ENCODE data around the gene FPR2. TPM values are rescaled to one million over a fixed set of nuclear protein-coding genes. Genes with fewer than 3 reads are reported as not detected.
"Not testable (repeated sequence)": the region's sequence is repeated elsewhere in the genome, so short reads cannot be mapped to it uniquely, and the experiment has no call there.

The FPR2 gene
- total RNA-seq, 2 experiments from 2014 or later = not detected

- CTCF ChIA-PET = no interaction called here
- H3K4me1 Mint-ChIP-seq (ENCODE audit: low read depth) = no peaks in the 10 kb centered on the region
- H3K9me3 ChIP-seq (ENCODE audit: control insufficient read depth in 1 of 2, insufficient read depth in 1 of 2, low read length in 2 of 2) = peaks cover 0 to 19% of the 10 kb centered on the region in 2 experiments
- peak in 2 of 14 experiments; percentile 43 to 45 for DNase-seq
- no peaks in the 10 kb centered on the region for H3K36me3 Mint-ChIP-seq (ENCODE audit: low read depth)
- H3K4me3 Mint-ChIP-seq = no peak overlapping the region
- H3K36me3 ChIP-seq (ENCODE audit: insufficient read depth, low read length) = no peaks in the 10 kb centered on the region
- no peak for TF ChIP-seq CTCF (IDR thresholded peaks at IDR 0.05)
- H3K4me3 ChIP-seq (ENCODE audit: low read length) = no peak overlapping the region
- POLR2A ChIA-PET = no interaction called here
- H3K4me1 ChIP-seq (ENCODE audit: insufficient read depth, low read length) = no peaks in the 10 kb centered on the region
- ATAC-seq (ENCODE audit: poor library complexity) = no peak
- H3K27me3 Mint-ChIP-seq = peaks cover 9% of the 10 kb centered on the region
- H3K27me3 ChIP-seq (ENCODE audit: control insufficient read depth in 1 of 2, insufficient read depth in 2 of 2, low read length in 2 of 2) = no peaks in the 10 kb centered on the region
- intact Hi-C loops (cut with DNase I, micrococcal nuclease) = no loop called here
- no peak overlapping the region for H3K27ac ChIP-seq (ENCODE audit: low read depth in 1 of 2, low read length in 2 of 2)
- no peaks in the 10 kb centered on the region for H3K9me3 Mint-ChIP-seq
- no peak overlapping the region for H3K27ac Mint-ChIP-seq
These were observed 43.0 kb downstream of the FPR2 start for GRCh38 chr19:51803967-51804366.

GRCh38 chr19:51804789-51805188, 43.8 kb downstream of the FPR2 start:
- H3K27me3 Mint-ChIP-seq; H3K27ac ChIP-seq (ENCODE audit: low read depth in 1 of 2, low read length in 2 of 2); H3K4me3 Mint-ChIP-seq; ATAC-seq (ENCODE audit: poor library complexity); H3K27me3 ChIP-seq (ENCODE audit: control insufficient read depth in 1 of 2, insufficient read depth in 2 of 2, low read length in 2 of 2); H3K36me3 ChIP-seq (ENCODE audit: insufficient read depth, low read length); H3K9me3 Mint-ChIP-seq; H3K36me3 Mint-ChIP-seq (ENCODE audit: low read depth); DNase-seq; POLR2A ChIA-PET; H3K4me1 Mint-ChIP-seq (ENCODE audit: low read depth); H3K4me1 ChIP-seq (ENCODE audit: insufficient read depth, low read length); intact Hi-C loops (cut with DNase I, micrococcal nuclease); H3K4me3 ChIP-seq (ENCODE audit: low read length); H3K27ac Mint-ChIP-seq: not testable (repeated sequence)
- H3K9me3 ChIP-seq (ENCODE audit: control insufficient read depth in 1 of 2, insufficient read depth in 1 of 2, low read length in 2 of 2) = peaks cover 0 to 14% of the 10 kb centered on the region in 2 experiments
- CTCF ChIA-PET = interaction anchor here (0.6 kb wide), 1 partner anchor 8 kb away, joined by 3 read pairs; no protein-coding TSS in a partner anchor

GRCh38 chr19:51805396-51805795, 44.4 kb downstream of the FPR2 start:
- H3K9me3 ChIP-seq (ENCODE audit: control insufficient read depth in 1 of 2, insufficient read depth in 1 of 2, low read length in 2 of 2); H3K27me3 Mint-ChIP-seq; DNase-seq; H3K27ac ChIP-seq (ENCODE audit: low read depth in 1 of 2, low read length in 2 of 2); CTCF ChIA-PET; H3K36me3 Mint-ChIP-seq (ENCODE audit: low read depth); H3K4me1 Mint-ChIP-seq (ENCODE audit: low read depth); H3K27me3 ChIP-seq (ENCODE audit: control insufficient read depth in 1 of 2, insufficient read depth in 2 of 2, low read length in 2 of 2); H3K27ac Mint-ChIP-seq; H3K4me3 Mint-ChIP-seq; H3K9me3 Mint-ChIP-seq; H3K4me1 ChIP-seq (ENCODE audit: insufficient read depth, low read length); H3K4me3 ChIP-seq (ENCODE audit: low read length); ATAC-seq (ENCODE audit: poor library complexity); intact Hi-C loops (cut with DNase I, micrococcal nuclease); H3K36me3 ChIP-seq (ENCODE audit: insufficient read depth, low read length); POLR2A ChIA-PET: not testable (repeated sequence)

- H3K4me1 ChIP-seq (ENCODE audit: insufficient read depth, low read length); H3K4me3 Mint-ChIP-seq; H3K27ac ChIP-seq (ENCODE audit: low read depth in 1 of 2, low read length in 2 of 2); H3K4me3 ChIP-seq (ENCODE audit: low read length); DNase-seq; H3K36me3 Mint-ChIP-seq (ENCODE audit: low read depth); CTCF ChIA-PET; H3K36me3 ChIP-seq (ENCODE audit: insufficient read depth, low read length); H3K27ac Mint-ChIP-seq; ATAC-seq (ENCODE audit: poor library complexity); H3K4me1 Mint-ChIP-seq (ENCODE audit: low read depth); H3K27me3 ChIP-seq (ENCODE audit: control insufficient read depth in 1 of 2, insufficient read depth in 2 of 2, low read length in 2 of 2); H3K9me3 Mint-ChIP-seq; POLR2A ChIA-PET; intact Hi-C loops (cut with DNase I, micrococcal nuclease); H3K27me3 Mint-ChIP-seq: not testable (repeated sequence)
- H3K9me3 ChIP-seq (ENCODE audit: control insufficient read depth in 1 of 2, insufficient read depth in 1 of 2, low read length in 2 of 2) = peaks cover 0 to 12% of the 10 kb centered on the region in 2 experiments
These were observed 45.6 kb downstream of the FPR2 start for GRCh38 chr19:51806571-51806970.
